NCI-H748 (cell line): ENCODE measurements around the gene JMJD7.
A peak's percentile ranks its signal among the peaks of the same experiment; 100 is the strongest.

Experiments used
- DNase-seq: peaks from one replicate; lab custom pipeline; 2025; ENCODE audit not compliant: unreplicated experiment; lab: John Stamatoyannopoulos, UW

Gene JMJD7

GRCh38 chr15:41842229-41842628 lies 14.3 kb downstream of the JMJD7 start:
- peak; percentile 27 for DNase-seq

GRCh38 chr15:41843571-41843970 lies 15.7 kb downstream of the JMJD7 start:
- no peak for DNase-seq

GRCh38 chr15:41844814-41845213 lies 16.9 kb downstream of the JMJD7 start:
- DNase-seq: no peak

- no peak for DNase-seq
Measured at GRCh38 chr15:41847206-41847605, 19.3 kb downstream of the JMJD7 start.

GRCh38 chr15:41847981-41848380 lies 20.1 kb downstream of the JMJD7 start:
- DNase-seq: no peak

- no peak for DNase-seq
Measured at GRCh38 chr15:41848631-41849030, 20.7 kb downstream of the JMJD7 start.

- DNase-seq: no peak
Measured at GRCh38 chr15:41849204-41849603, 21.3 kb downstream of the JMJD7 start.

- DNase-seq: no peak
Measured at GRCh38 chr15:41849861-41850260, 22.0 kb downstream of the JMJD7 start.

- DNase-seq: no peak
Measured at GRCh38 chr15:41850482-41851166, 22.7 kb downstream of the JMJD7 start.

- DNase-seq: no peak
Measured at GRCh38 chr15:41851167-41851523, 23.3 kb downstream of the JMJD7 start.

- no peak for DNase-seq
Measured at GRCh38 chr15:41851755-41852370, 24.0 kb downstream of the JMJD7 start.

GRCh38 chr15:41852736-41853590 lies 25.1 kb downstream of the JMJD7 start:
- no peak for DNase-seq

GRCh38 chr15:41853831-41854230 lies 25.9 kb downstream of the JMJD7 start:
- DNase-seq: no peak

GRCh38 chr15:41854443-41854842 lies 26.6 kb downstream of the JMJD7 start:
- no peak for DNase-seq

- no peak for DNase-seq
Measured at GRCh38 chr15:41855261-41855961, 27.5 kb downstream of the JMJD7 start.

GRCh38 chr15:41856262-41856661 lies 28.4 kb downstream of the JMJD7 start:
- DNase-seq: no peak

GRCh38 chr15:41856716-41857115 lies 28.8 kb downstream of the JMJD7 start:
- DNase-seq: no peak

GRCh38 chr15:41857316-41857715 lies 29.4 kb downstream of the JMJD7 start:
- DNase-seq: no peak

GRCh38 chr15:41858756-41859155 lies 30.9 kb downstream of the JMJD7 start:
- no peak for DNase-seq

GRCh38 chr15:41860049-41860828 lies 32.3 kb downstream of the JMJD7 start:
- DNase-seq: no peak
